Endothelial cell of umbilical vein (primary cell): ENCODE measurements around the gene RGS2. TPM values are rescaled to one million over a fixed set of nuclear protein-coding genes. Genes with fewer than 3 reads are reported as not detected.

Experiments
- BruUV-seq: library from RNA; stranded (reverse); fragments of 400-500 nt; replicated peaks from 2 replicates; lab custom pipeline; 2021; lab: Mats Ljungman, UMichigan
- CTCF ChIA-PET: fragments of 300-600, 350-600 bp; sonication (Branson Sonifier 250); formaldehyde crosslinking; loops from one replicate; lab custom pipeline; 2021; ENCODE audit warnings: antibody characterized with exemption, inconsistent platforms; lab: Charles Lee
- POLR2A ChIA-PET: fragments of 300-600, 350-600 bp; sonication (Branson Sonifier 250); formaldehyde crosslinking; loops from one replicate; lab custom pipeline; 2021; ENCODE audit warnings: antibody characterized with exemption, inconsistent platforms; lab: Charles Lee
- DNase-seq: peaks from one replicate; pipeline ENCODE4 v3.0.0-alpha.2; 2011; ENCODE audit warnings: low read depth, low spot score
- FAIRE-seq: peaks from 2 replicates; lab custom pipeline; 2011; peaks lifted over from hg19 to GRCh38; lab: Jason Lieb, UNC
- H2AFZ ChIP-seq: 2 replicates; pipeline ENCODE4 v1.6.0; 2012; ENCODE audit warnings: low read depth, low read length, control low read depth, inconsistent platforms
- H3K27ac ChIP-seq: 2 replicates; pipeline ENCODE4 v1.5.1; 2011; ENCODE audit warnings: low read depth, mild to moderate bottlenecking, control low read depth, low read length, moderate library complexity; ENCODE audit not compliant: insufficient read depth
- H3K27me3 ChIP-seq, 2 experiments: 2 replicates each; pipeline versions ENCODE4 v1.6.0 to v1.6.1; 2011; ENCODE audit warnings: low read length in 2 of 2, mixed read lengths in 1 of 2; ENCODE audit not compliant: control insufficient read depth in 2 of 2, insufficient read depth in 2 of 2
- H3K36me3 ChIP-seq, 2 experiments: 2 replicates in 1 of 2; 3 replicates in 1 of 2; pipeline ENCODE4 v1.5.1; 2011; ENCODE audit warnings: low read length in 2 of 2, mild to moderate bottlenecking in 1 of 2, moderate library complexity in 1 of 2; ENCODE audit not compliant: control insufficient read depth in 2 of 2, insufficient read depth in 2 of 2; ENCODE audit errors: extremely low read depth in 1 of 2
- H3K4me1 ChIP-seq: 3 replicates; pipeline ENCODE4 v1.5.1; 2011; ENCODE audit warnings: mild to moderate bottlenecking, low read length; ENCODE audit not compliant: control insufficient read depth, insufficient read depth; ENCODE audit errors: extremely low read depth
- H3K4me2 ChIP-seq: 2 replicates; pipeline ENCODE4 v1.6.1; 2011; ENCODE audit warnings: low read length, control low read depth, mixed read lengths; ENCODE audit not compliant: insufficient read depth
- H3K4me3 ChIP-seq, 3 experiments: fragments of 200-600 bp in 1 of 3; sonication (generic), shearing (Covaris generic) in 1 of 3; replicated peaks in 1 of 3; 2 replicates each; pipeline ENCODE4 v1.5.1; 2011 to 2016; ENCODE audit warnings: control low read depth in 3 of 3, low read length in 3 of 3, mild to moderate bottlenecking in 2 of 3, inconsistent platforms in 1 of 3, low read depth in 1 of 3, moderate library complexity in 1 of 3; ENCODE audit not compliant: insufficient read depth in 1 of 3
- H3K79me2 ChIP-seq: 2 replicates; pipeline ENCODE4 v1.6.0; 2012; ENCODE audit warnings: low read length, inconsistent platforms; ENCODE audit not compliant: control insufficient read depth, insufficient read depth
- H3K9ac ChIP-seq: replicated peaks from 2 replicates; pipeline ENCODE3; 2011; ENCODE audit warnings: low read length, control low read depth; ENCODE audit not compliant: insufficient read depth; ENCODE audit errors: extremely low read depth
- H3K9me1 ChIP-seq: replicated peaks from 3 replicates; pipeline ENCODE4 v1.6.0; 2011; ENCODE audit warnings: mild to moderate bottlenecking, low read length; ENCODE audit not compliant: control insufficient read depth, insufficient read depth; ENCODE audit errors: extremely low read depth
- H3K9me3 ChIP-seq: replicated peaks from 2 replicates; pipeline ENCODE4 v1.5.1; 2012; ENCODE audit warnings: low read length, inconsistent platforms; ENCODE audit not compliant: control insufficient read depth, insufficient read depth
- H4K20me1 ChIP-seq: replicated peaks from 2 replicates; pipeline ENCODE3; 2011; ENCODE audit warnings: mild to moderate bottlenecking, low read length; ENCODE audit not compliant: control insufficient read depth, insufficient read depth; ENCODE audit errors: extremely low read depth
- CTCF ChIP-seq, 2 donors: IDR thresholded peaks; 1 replicate in 1 of 2; 2 replicates in 1 of 2; pipeline ENCODE4 v1.5.1; 2011; ENCODE audit warnings: low read length in 2 of 2, mild to moderate bottlenecking in 2 of 2, moderate library complexity in 2 of 2, control low read depth in 1 of 2, inconsistent platforms in 1 of 2, low read depth in 1 of 2; ENCODE audit not compliant: insufficient read depth in 1 of 2; ENCODE audit errors: extremely low read depth in 1 of 2
- EZH2 ChIP-seq: IDR thresholded peaks from 2 replicates; pipeline ENCODE4 v1.6.1; 2012; ENCODE audit warnings: borderline replicate concordance, low read depth, mild to moderate bottlenecking, moderate library complexity, low read length, inconsistent platforms; ENCODE audit not compliant: severe bottlenecking
- FOS ChIP-seq: IDR thresholded peaks from 2 replicates; pipeline ENCODE4 v1.6.1; 2011; ENCODE audit warnings: mild to moderate bottlenecking, low read length, moderate library complexity, borderline replicate concordance; ENCODE audit not compliant: insufficient read depth
- GATA2 ChIP-seq: IDR thresholded peaks from 2 replicates; pipeline ENCODE4 v1.7.0; 2011; ENCODE audit warnings: low read depth, mild to moderate bottlenecking, moderate library complexity, mixed read lengths, low read length; ENCODE audit not compliant: insufficient read length, insufficient read depth
- JUN ChIP-seq: IDR thresholded peaks from 2 replicates; pipeline ENCODE4 v1.6.1; 2011; ENCODE audit warnings: borderline replicate concordance, low read depth; ENCODE audit not compliant: insufficient read length, insufficient read depth
- MYC ChIP-seq: IDR thresholded peaks from one replicate; pipeline ENCODE4 v1.6.1; 2011; ENCODE audit warnings: mild to moderate bottlenecking, low read depth, low read length
- POLR2A ChIP-seq: IDR thresholded peaks from 2 replicates; pipeline ENCODE4 v1.6.1; 2012; ENCODE audit warnings: low read depth, mild to moderate bottlenecking, control low read depth, low read length
- POLR2AphosphoS5 ChIP-seq: IDR thresholded peaks from 2 replicates; pipeline ENCODE4 v1.6.1; 2012; ENCODE audit warnings: low read depth, mild to moderate bottlenecking, control low read depth, low read length, moderate library complexity; ENCODE audit not compliant: insufficient read depth
- dilution Hi-C: fragments of 300-500 bp; cut with MboI; formaldehyde crosslinking; loops from one replicate; pipeline ENCODE4 v1.15.0; 2019; ENCODE audit warnings: low sequenced_read_pairs; ENCODE audit not compliant: extremely low pct_ligation_motif_present
- intact Hi-C: fragments of 100-400 bp; cut with micrococcal nuclease; formaldehyde crosslinking; loops from one replicate; pipeline ENCODE4 v1.10.0; 2022
- polyA plus RNA-seq, 4 experiments: library from polyadenylated mRNA; depleted of rRNA in 3 of 4; stranded (reverse) in 3 of 4; unstranded in 1 of 4; fragments of >200 nt; gene quantifications; 2 replicates each; pipeline versions ENCODE4 v1.2.1 to v1.2.3, GENCODE V29; 2011 to 2012; ENCODE audit warnings: missing spikeins in 1 of 4
- total RNA-seq: library from RNA; stranded (reverse); gene quantifications from 2 replicates; pipeline ENCODE4 v1.2.3, GENCODE V29; 2021
- TF ChIP-seq, protein P1 (sequence below): IDR thresholded peaks from 2 replicates; pipeline ENCODE4 v1.6.1; 2011; ENCODE audit not compliant: insufficient read depth, insufficient read length

RGS2 gene
- total and polyA plus RNA-seq, 2 donors (not counting 3 experiments of a cell fraction or from before 2014, with no cell fraction given), result 6.1 to 9.1 TPM

GRCh38 chr1:192766876-192767275 is 42.0 kb upstream of the RGS2 start:
- FAIRE-seq (no peak), DNase-seq (no peak)
- ChIA-PET CTCF (no interaction called here), POLR2A (no interaction called here)
- Histone ChIP-seq H3K36me3 (no peaks in the 10 kb centered on the region), H3K4me1 (no peaks in the 10 kb centered on the region), H3K27me3 (no peaks in the 10 kb centered on the region), H3K9me1 (no peaks in the 10 kb centered on the region), H3K79me2 (no peaks in the 10 kb centered on the region), H3K27ac (no peak overlapping the region), H3K9ac (no peak overlapping the region), H4K20me1 (no peaks in the 10 kb centered on the region), H3K4me3 (no peak overlapping the region), H3K9me3 (no peaks in the 10 kb centered on the region), H2AFZ (no peak overlapping the region), H3K4me2 (no peak overlapping the region)
- intact Hi-C loops (no loop called here), dilution Hi-C loops (no loop called here)
- TF ChIP-seq FOS (no peak), POLR2A (no peak)
- BruUV-seq, result no TSS peak

DNA sequence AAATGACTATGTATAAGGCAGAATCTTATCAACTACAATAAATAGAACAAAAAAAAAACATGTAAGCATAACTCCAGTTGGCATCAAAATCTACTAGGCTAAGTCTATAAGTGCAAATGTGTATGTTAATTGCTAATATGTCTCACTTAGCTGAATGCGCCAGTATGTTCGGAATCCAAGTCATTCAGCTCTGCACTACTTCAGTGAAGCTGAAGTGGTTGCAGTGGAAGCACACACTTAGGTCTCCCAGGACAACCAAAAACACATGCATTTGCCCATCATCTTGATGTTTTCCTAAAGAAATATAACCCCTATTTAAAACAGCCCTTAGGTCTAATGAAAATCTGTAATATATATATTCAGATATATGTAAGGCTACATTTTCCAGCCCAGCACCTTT is 41.0 kb upstream of the RGS2 start:
- Histone ChIP-seq H3K79me2 (no peaks in the 10 kb centered on the region), H3K9ac (no peak overlapping the region), H4K20me1 (no peaks in the 10 kb centered on the region), H3K9me3 (no peaks in the 10 kb centered on the region), H2AFZ (no peak overlapping the region), H3K36me3 (no peaks in the 10 kb centered on the region), H3K9me1 (no peaks in the 10 kb centered on the region), H3K4me2 (no peak overlapping the region), H3K4me1 (no peaks in the 10 kb centered on the region), H3K27me3 (no peaks in the 10 kb centered on the region), H3K4me3 (no peak overlapping the region), H3K27ac (no peak overlapping the region)
- BruUV-seq, result no TSS peak
- ChIA-PET CTCF (no interaction called here), POLR2A (no interaction called here)
- intact Hi-C loops, result no loop called here
- TF ChIP-seq GATA2, result no peak
- TF ChIP-seq POLR2AphosphoS5, result no peak
- TF ChIP-seq, protein P1, sequence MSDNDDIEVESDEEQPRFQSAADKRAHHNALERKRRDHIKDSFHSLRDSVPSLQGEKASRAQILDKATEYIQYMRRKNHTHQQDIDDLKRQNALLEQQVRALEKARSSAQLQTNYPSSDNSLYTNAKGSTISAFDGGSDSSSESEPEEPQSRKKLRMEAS, result no peak
- no peak for TF ChIP-seq CTCF (IDR thresholded peaks at IDR 0.05; ENCODE audit: extremely low read depth in 1 of 2, insufficient read depth in 1 of 2, low read depth in 1 of 2, low read length in 2 of 2)
- TF ChIP-seq MYC, result no peak
- TF ChIP-seq POLR2A, result no peak
- TF ChIP-seq FOS, result no peak
- no peak for TF ChIP-seq JUN
- no peak for TF ChIP-seq EZH2
- dilution Hi-C loops, result no loop called here
- FAIRE-seq, result no peak
- DNase-seq, result no peak
